AG09309 (cell line): Measurements from ENCODE around the gene TTLL5.
"Not testable (repeated sequence)": the region's sequence is repeated elsewhere in the genome, so short reads cannot be mapped to it uniquely, and the experiment has no call there.

ENCODE experiments used
- DNase-seq: peaks from one replicate; pipeline ENCODE4 v3.0.0-alpha.2; 2010; ENCODE audit warnings: low read depth
- H3K4me3 ChIP-seq: 2 replicates; pipeline ENCODE4 v1.5.1; 2011; ENCODE audit warnings: mild to moderate bottlenecking, low read depth, low read length, moderate library complexity; ENCODE audit not compliant: control insufficient read depth
- CTCF ChIP-seq: IDR thresholded peaks from 2 replicates; pipeline ENCODE4 v1.5.1; 2011; ENCODE audit warnings: mild to moderate bottlenecking, low read depth, low read length, inconsistent platforms; ENCODE audit not compliant: insufficient read depth, control insufficient read depth; ENCODE audit errors: missing control alignments

TTLL5 gene

GRCh38 chr14:75690010-75690409 is 29.0 kb downstream of the TTLL5 start:
- H3K4me3 ChIP-seq, result no peak overlapping the region
- DNase-seq, result no peak
- TF ChIP-seq CTCF, result no peak

- H3K4me3 ChIP-seq, DNase-seq: not testable (repeated sequence)
Observed at GRCh38 chr14:75695025-75695424, 34.0 kb downstream of the TTLL5 start.

- H3K4me3 ChIP-seq, result no peak overlapping the region
- no peak for DNase-seq
- TF ChIP-seq CTCF, result no peak
Observed at GRCh38 chr14:75697386-75697785, 36.3 kb downstream of the TTLL5 start.

- TF ChIP-seq CTCF, result no peak
- no peak for DNase-seq
- H3K4me3 ChIP-seq, result no peak overlapping the region
Observed at GRCh38 chr14:75697918-75698317, 36.9 kb downstream of the TTLL5 start.

GRCh38 chr14:75699331-75699730 is 38.3 kb downstream of the TTLL5 start:
- DNase-seq, result no peak
- no peak overlapping the region for H3K4me3 ChIP-seq
- TF ChIP-seq CTCF, result no peak

- DNase-seq, result no peak
- no peak for TF ChIP-seq CTCF
- H3K4me3 ChIP-seq, result no peak overlapping the region
Observed at GRCh38 chr14:75700295-75700694, 39.2 kb downstream of the TTLL5 start.

- no peak for TF ChIP-seq CTCF
- H3K4me3 ChIP-seq, result no peak overlapping the region
- DNase-seq, result no peak
Observed at GRCh38 chr14:75702122-75702521, 41.1 kb downstream of the TTLL5 start.
